ENCODE measurements around the gene GPC6.

GPC6 gene

DNA sequence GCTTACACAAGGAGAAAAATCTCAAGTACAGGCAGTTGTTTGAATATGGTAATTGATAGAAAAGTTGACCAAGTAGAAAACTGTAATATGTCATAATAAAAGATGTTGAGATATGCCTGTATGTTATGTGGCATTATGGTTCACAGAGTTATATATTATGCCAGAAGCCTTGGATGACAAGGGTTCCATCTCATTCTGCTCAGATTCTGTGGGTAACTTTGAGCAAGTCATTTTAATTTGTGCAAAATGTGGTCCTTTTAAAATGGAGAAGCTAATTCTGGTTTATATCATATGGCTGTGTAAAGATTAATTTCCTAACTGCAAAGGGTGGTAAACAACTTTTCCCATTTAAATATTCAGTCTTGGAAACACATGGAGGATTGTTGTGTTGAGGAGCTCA is 180.9 kb downstream of the GPC6 start:
- Histone ChIP-seq H3K9me3 (ENCODE audit: severe bottlenecking) (no peaks in the 10 kb centered on the region), H3K4me3 (ENCODE audit: severe bottlenecking) (no peak overlapping the region), H3K27ac (ENCODE audit: poor library complexity, severe bottlenecking) (no peak overlapping the region), H3K27me3 (ENCODE audit: insufficient read depth, poor library complexity, severe bottlenecking) (no peaks in the 10 kb centered on the region), H3K4me1 (ENCODE audit: insufficient read depth, poor library complexity, severe bottlenecking) (no peaks in the 10 kb centered on the region), H3K36me3 (ENCODE audit: low read depth) (no peaks in the 10 kb centered on the region)
- ATAC-seq (ENCODE audit: low read depth) (no peak), DNase-seq (ENCODE audit: low spot score) (no peak)
- TF ChIP-seq, protein P1, sequence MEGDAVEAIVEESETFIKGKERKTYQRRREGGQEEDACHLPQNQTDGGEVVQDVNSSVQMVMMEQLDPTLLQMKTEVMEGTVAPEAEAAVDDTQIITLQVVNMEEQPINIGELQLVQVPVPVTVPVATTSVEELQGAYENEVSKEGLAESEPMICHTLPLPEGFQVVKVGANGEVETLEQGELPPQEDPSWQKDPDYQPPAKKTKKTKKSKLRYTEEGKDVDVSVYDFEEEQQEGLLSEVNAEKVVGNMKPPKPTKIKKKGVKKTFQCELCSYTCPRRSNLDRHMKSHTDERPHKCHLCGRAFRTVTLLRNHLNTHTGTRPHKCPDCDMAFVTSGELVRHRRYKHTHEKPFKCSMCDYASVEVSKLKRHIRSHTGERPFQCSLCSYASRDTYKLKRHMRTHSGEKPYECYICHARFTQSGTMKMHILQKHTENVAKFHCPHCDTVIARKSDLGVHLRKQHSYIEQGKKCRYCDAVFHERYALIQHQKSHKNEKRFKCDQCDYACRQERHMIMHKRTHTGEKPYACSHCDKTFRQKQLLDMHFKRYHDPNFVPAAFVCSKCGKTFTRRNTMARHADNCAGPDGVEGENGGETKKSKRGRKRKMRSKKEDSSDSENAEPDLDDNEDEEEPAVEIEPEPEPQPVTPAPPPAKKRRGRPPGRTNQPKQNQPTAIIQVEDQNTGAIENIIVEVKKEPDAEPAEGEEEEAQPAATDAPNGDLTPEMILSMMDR (IDR thresholded peaks at IDR 0.05; ENCODE audit: poor library complexity, severe bottlenecking): no peak

DNA sequence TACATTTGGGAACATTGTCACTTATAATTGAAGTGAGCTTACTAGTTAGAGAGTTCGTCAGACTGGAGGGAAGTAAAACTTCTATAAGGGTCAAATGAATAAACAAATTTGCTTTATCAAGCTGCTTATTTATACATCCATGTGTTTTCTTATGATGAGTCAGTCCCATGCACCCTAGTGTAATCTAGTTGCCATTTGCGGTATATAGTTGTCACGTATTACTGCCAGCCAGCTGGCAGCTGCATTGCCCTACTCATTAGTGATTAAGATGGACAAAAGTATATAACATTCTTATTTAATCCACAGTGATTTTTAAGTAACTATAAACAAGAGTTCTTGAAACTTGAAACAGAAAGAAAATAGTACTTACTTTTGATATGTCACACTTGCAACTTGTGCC is 182.4 kb downstream of the GPC6 start:
- no peaks in the 10 kb centered on the region for H3K36me3 ChIP-seq (ENCODE audit: low read depth)
- TF ChIP-seq, protein P1 (IDR thresholded peaks at IDR 0.05; ENCODE audit: poor library complexity, severe bottlenecking): no peak
- no peaks in the 10 kb centered on the region for H3K9me3 ChIP-seq (ENCODE audit: severe bottlenecking)
- DNase-seq (ENCODE audit: low spot score) (no peak), ATAC-seq (ENCODE audit: low read depth) (no peak)
- no peak overlapping the region for H3K27ac ChIP-seq (ENCODE audit: poor library complexity, severe bottlenecking)
- H3K4me1 ChIP-seq (ENCODE audit: insufficient read depth, poor library complexity, severe bottlenecking): no peaks in the 10 kb centered on the region
- H3K27me3 ChIP-seq (ENCODE audit: insufficient read depth, poor library complexity, severe bottlenecking): no peaks in the 10 kb centered on the region
- no peak overlapping the region for H3K4me3 ChIP-seq (ENCODE audit: severe bottlenecking)

GRCh38 chr13:93409816-93410215 is 183.2 kb downstream of the GPC6 start:
- DNase-seq (ENCODE audit: low spot score) (no peak), ATAC-seq (ENCODE audit: low read depth) (no peak)
- H3K27me3 ChIP-seq (ENCODE audit: insufficient read depth, poor library complexity, severe bottlenecking): no peaks in the 10 kb centered on the region
- H3K36me3 ChIP-seq (ENCODE audit: low read depth): no peaks in the 10 kb centered on the region
- H3K4me3 ChIP-seq (ENCODE audit: severe bottlenecking): no peak overlapping the region
- no peak overlapping the region for H3K27ac ChIP-seq (ENCODE audit: poor library complexity, severe bottlenecking)
- H3K4me1 ChIP-seq (ENCODE audit: insufficient read depth, poor library complexity, severe bottlenecking): no peaks in the 10 kb centered on the region
- TF ChIP-seq, protein P1 (IDR thresholded peaks at IDR 0.05; ENCODE audit: poor library complexity, severe bottlenecking): no peak
- no peaks in the 10 kb centered on the region for H3K9me3 ChIP-seq (ENCODE audit: severe bottlenecking)

DNA sequence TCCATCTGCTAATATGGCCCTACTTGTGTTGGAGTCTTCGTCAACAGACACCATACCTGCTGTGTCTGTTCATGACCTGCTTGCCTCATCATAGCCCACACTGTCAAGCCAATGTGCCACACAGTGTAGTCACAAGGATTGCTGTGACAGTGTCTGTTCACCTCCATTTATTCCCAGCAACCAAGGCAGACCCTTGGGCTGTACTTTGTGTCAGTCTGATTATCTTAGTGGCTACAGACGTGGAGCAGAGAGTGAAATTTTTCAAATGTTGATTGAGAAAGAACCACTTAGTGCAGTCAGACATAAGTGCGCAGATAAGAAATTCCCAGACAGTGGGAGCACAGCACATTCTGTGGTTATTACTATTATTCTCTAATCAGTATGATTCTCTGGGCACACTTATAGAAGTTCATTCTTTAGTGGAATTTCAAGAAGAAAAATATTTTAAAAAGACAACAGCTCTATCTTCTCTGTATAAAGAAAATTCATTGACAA is 184.6 kb downstream of the GPC6 start:
- ATAC-seq (ENCODE audit: low read depth): no peak
- H3K4me1 ChIP-seq (ENCODE audit: insufficient read depth, poor library complexity, severe bottlenecking): no peaks in the 10 kb centered on the region

DNA sequence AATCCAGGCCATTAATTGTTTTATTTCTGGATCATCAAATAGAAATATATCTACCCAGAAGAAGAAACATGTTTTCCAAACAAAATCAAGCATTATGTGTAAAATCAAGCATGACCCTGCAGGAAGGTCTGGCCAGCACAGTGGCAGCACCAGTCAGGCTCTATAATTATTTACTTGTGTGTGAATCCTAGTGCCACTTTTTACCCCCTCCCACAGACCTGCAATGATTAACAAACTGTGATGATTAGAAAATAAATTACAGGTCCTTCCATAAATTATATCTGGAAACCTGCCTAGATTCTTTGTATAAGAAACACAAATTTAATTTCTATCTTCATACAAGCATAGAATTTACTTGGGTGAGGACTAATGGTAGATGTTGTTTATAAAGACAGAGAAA is 186.1 kb downstream of the GPC6 start:
- H3K27ac ChIP-seq (ENCODE audit: poor library complexity, severe bottlenecking): no peak overlapping the region
- no peak for ATAC-seq (ENCODE audit: low read depth)
- no peaks in the 10 kb centered on the region for H3K27me3 ChIP-seq (ENCODE audit: insufficient read depth, poor library complexity, severe bottlenecking)
- no peaks in the 10 kb centered on the region for H3K4me1 ChIP-seq (ENCODE audit: insufficient read depth, poor library complexity, severe bottlenecking)
- no peak overlapping the region for H3K4me3 ChIP-seq (ENCODE audit: severe bottlenecking)
- H3K9me3 ChIP-seq (ENCODE audit: severe bottlenecking): no peaks in the 10 kb centered on the region
- DNase-seq (ENCODE audit: low spot score): no peak
- no peaks in the 10 kb centered on the region for H3K36me3 ChIP-seq (ENCODE audit: low read depth)
- TF ChIP-seq, protein P1 (IDR thresholded peaks at IDR 0.05; ENCODE audit: poor library complexity, severe bottlenecking): no peak

More for the DNA sequence above, 184.6 kb downstream of the GPC6 start:
- no peak overlapping the region for H3K27ac ChIP-seq (ENCODE audit: poor library complexity, severe bottlenecking)
- TF ChIP-seq, protein P1 (IDR thresholded peaks at IDR 0.05; ENCODE audit: poor library complexity, severe bottlenecking): no peak
- no peak for DNase-seq (ENCODE audit: low spot score)
- no peaks in the 10 kb centered on the region for H3K27me3 ChIP-seq (ENCODE audit: insufficient read depth, poor library complexity, severe bottlenecking)
- no peak overlapping the region for H3K4me3 ChIP-seq (ENCODE audit: severe bottlenecking)
- H3K36me3 ChIP-seq (ENCODE audit: low read depth): no peaks in the 10 kb centered on the region
- no peaks in the 10 kb centered on the region for H3K9me3 ChIP-seq (ENCODE audit: severe bottlenecking)
